Measurements from ENCODE around the gene PNPLA6. TPM values are rescaled to one million over a fixed set of nuclear protein-coding genes. Genes with fewer than 3 reads are reported as not detected.

The PNPLA6 gene
- total and polyA plus RNA-seq, 9 of the 15 experiments (the other 6 are each of a cell fraction or from before 2014, with no cell fraction given): 0.07 to 30.2 (median 8.3) TPM

- TF ChIP-seq TRIM25 (IDR thresholded peaks at IDR 0.05; ENCODE audit: borderline replicate concordance) (no peak), FOXO4 (CRISPR knock-in tag; IDR thresholded peaks at IDR 0.05) (no peak), TAL1 (IDR thresholded peaks at IDR 0.05) (no peak), ARID1B (IDR thresholded peaks at IDR 0.05) (no peak; the same call in 1 of the 2 replicates), MYC (IDR thresholded peaks at IDR 0.05; ENCODE audit: low read depth, low read length) (peak; percentile 77), MYC (CRISPR knock-in tag; IDR thresholded peaks at IDR 0.05; ENCODE audit: borderline replicate concordance, low read depth) (no peak; the same call in 1 of the 2 replicates), TSC22D4 (tag; IDR thresholded peaks at IDR 0.05) (no peak), CBX3 (IDR thresholded peaks at IDR 0.05; ENCODE audit: borderline replicate concordance in 1 of 2, low read length in 2 of 2) (no peak; a peak in 1 of 3 replicates), TFAP4 (CRISPR knock-in tag; IDR thresholded peaks at IDR 0.05; ENCODE audit: borderline replicate concordance) (peak; percentile 88), TEAD1 (CRISPR knock-in tag; IDR thresholded peaks at IDR 0.05) (peak in 1 of 2 experiments; percentile 91; a peak in 2 of 4 replicates), DDX20 (tag; IDR thresholded peaks at IDR 0.05; ENCODE audit: low read depth) (no peak), XRCC5 (IDR thresholded peaks at IDR 0.05; ENCODE audit: low read depth, low read length) (0 out of 2 replicates have a peak, but pooled peaks have one; percentile 48), ASH1L (IDR thresholded peaks at IDR 0.05; ENCODE audit: borderline replicate concordance, low read depth, partially characterized antibody) (no peak), ZNF316 (IDR thresholded peaks at IDR 0.05) (no peak), ZNF764 (CRISPR knock-in tag; IDR thresholded peaks at IDR 0.05; ENCODE audit: low read depth) (no peak), USF1 (CRISPR knock-in tag; IDR thresholded peaks at IDR 0.05) (peak; percentile 55; the same call in 1 of the 2 replicates), MLLT1 (IDR thresholded peaks at IDR 0.05) (no peak), DIDO1 (tag; IDR thresholded peaks at IDR 0.05; ENCODE audit: low read depth) (no peak; the same call in none of the 2 replicates), ZBTB26 (CRISPR knock-in tag; IDR thresholded peaks at IDR 0.05) (no peak)
Measured at GRCh38 chr19:7535047-7535997, at the start of gene PNPLA6 (continued).
